ENCODE results near the gene NXPH1.

NXPH1 gene

DNA sequence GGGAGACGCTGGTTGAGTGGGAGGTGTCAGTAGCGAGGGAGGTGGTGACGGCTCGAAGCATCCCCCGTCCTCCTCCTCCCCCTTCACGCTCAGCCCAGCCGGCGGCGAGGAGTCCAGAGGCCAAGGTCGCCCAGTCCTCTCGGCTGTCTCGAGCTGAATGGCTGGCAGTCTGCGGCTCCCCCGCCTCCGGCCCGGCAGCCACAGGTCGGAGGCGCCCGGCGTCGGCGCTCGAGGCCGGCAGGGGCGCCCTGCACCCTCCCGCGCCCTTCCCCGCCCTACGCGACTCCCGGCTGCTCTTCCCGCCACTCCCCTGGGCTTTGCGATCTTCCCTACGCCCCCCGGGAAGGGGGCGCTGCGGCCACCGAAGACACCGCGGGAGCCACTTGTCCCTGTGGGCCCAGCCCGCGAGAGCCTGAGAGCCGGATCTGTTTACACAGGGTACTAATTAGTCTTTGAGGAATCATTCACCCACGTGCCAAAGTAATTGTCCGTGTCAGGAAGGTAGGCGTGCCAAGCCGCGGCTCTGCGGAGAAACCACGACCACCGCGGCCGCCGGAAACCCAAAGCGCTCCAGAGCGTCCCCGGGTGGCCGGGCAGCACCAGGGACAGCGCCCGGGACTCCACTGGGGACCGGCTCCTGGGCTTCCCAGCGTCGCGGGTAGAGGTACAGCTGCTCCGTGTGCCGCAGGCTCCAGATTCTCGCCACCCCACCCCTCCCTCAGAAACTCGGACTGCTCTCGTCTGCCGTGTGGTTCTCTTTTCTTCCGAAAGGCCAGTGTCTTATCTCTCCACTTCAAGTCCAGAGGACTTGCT, at the start of gene NXPH1:
Gene NXPH1 (plus strand): TSS at position 133 of the 813 bp plus-strand sequence.
- DNase-seq (ENCODE audit: low spot score) (peak; percentile 47), ATAC-seq (ENCODE audit: low read depth) (peak; percentile 40; the same call in 2 of the 3 replicates)
- no peak within 1 kb of the TSS for H3K4me3 ChIP-seq (ENCODE audit: severe bottlenecking)

DNA sequence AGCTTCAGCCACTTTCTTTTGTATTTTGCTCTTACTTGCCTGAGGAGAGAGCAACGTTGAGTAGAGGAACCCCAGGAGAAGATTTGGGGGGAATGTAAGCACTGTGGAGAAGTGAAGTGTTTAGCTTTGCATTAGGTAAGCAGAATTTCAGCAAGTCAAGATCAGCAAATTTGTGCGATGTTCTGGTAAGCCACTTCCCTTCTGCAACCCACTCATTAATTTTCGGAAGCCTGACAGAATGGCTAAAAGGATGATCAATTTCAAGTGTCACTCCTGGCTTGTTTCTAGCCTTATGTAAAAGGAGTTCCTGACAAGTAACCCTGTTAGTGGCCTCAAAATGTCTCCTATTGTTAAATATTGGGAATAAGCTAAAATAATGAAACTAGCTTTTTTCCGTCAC, 48.5 kb upstream of the NXPH1 start:
- Histone ChIP-seq H3K36me3 (ENCODE audit: low read depth) (no peaks in the 10 kb centered on the region), H3K4me1 (ENCODE audit: insufficient read depth, poor library complexity, severe bottlenecking) (no peaks in the 10 kb centered on the region), H3K4me3 (ENCODE audit: severe bottlenecking) (no peak overlapping the region), H3K27ac (ENCODE audit: poor library complexity, severe bottlenecking) (no peak overlapping the region), H3K9me3 (ENCODE audit: severe bottlenecking) (no peaks in the 10 kb centered on the region), H3K27me3 (ENCODE audit: insufficient read depth, poor library complexity, severe bottlenecking) (peaks cover 4% of the 10 kb centered on the region)
- TF ChIP-seq, protein P1, sequence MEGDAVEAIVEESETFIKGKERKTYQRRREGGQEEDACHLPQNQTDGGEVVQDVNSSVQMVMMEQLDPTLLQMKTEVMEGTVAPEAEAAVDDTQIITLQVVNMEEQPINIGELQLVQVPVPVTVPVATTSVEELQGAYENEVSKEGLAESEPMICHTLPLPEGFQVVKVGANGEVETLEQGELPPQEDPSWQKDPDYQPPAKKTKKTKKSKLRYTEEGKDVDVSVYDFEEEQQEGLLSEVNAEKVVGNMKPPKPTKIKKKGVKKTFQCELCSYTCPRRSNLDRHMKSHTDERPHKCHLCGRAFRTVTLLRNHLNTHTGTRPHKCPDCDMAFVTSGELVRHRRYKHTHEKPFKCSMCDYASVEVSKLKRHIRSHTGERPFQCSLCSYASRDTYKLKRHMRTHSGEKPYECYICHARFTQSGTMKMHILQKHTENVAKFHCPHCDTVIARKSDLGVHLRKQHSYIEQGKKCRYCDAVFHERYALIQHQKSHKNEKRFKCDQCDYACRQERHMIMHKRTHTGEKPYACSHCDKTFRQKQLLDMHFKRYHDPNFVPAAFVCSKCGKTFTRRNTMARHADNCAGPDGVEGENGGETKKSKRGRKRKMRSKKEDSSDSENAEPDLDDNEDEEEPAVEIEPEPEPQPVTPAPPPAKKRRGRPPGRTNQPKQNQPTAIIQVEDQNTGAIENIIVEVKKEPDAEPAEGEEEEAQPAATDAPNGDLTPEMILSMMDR (IDR thresholded peaks at IDR 0.05; ENCODE audit: poor library complexity, severe bottlenecking): no peak
- no peak for ATAC-seq (ENCODE audit: low read depth)
- no peak for DNase-seq (ENCODE audit: low spot score)

More for the DNA sequence above, at the start of gene NXPH1:
- TF ChIP-seq, protein P1 (IDR thresholded peaks at IDR 0.05; ENCODE audit: poor library complexity, severe bottlenecking): peak; percentile 6
- Histone ChIP-seq H3K9me3 (ENCODE audit: severe bottlenecking) (no peaks in the 10 kb centered on the region), H3K4me1 (ENCODE audit: insufficient read depth, poor library complexity, severe bottlenecking) (no peaks in the 10 kb centered on the region), H3K36me3 (ENCODE audit: low read depth) (no peaks in the 10 kb centered on the region), H3K27me3 (ENCODE audit: insufficient read depth, poor library complexity, severe bottlenecking) (peaks cover 69% of the 10 kb centered on the region), H3K27ac (ENCODE audit: poor library complexity, severe bottlenecking) (no peak within 1 kb of the TSS)

DNA sequence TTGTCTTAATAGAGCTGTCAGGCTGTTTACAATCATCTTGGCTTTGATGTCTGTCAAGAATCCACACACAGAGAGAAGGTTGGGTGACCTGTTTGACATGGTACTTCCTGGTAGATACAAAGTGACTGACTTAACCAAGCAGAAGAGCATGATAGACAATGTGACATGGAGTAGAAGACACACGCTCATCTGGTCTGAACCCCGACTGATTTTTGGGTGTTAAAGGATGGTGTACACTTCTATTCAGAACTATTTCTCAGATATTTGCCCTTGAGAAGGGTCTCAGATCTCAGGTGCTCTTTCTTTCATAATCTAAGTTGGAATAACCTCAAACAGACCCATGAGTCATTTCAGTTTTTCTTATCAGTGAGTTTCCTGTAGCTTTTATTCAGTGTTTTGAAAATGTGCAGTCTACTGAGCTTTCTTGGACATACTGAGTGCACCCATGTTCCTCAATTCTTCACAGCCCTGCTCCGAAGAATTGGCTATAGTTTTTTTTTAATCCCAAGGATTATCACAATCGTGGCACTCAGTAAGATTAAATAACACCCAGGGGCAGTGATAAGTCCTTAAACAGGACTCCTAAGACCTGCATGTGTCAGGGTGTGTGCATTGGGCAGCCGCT, 46.4 kb upstream of the NXPH1 start:
- H3K4me1 ChIP-seq (ENCODE audit: insufficient read depth, poor library complexity, severe bottlenecking): no peaks in the 10 kb centered on the region
- ATAC-seq (ENCODE audit: low read depth): no peak
- TF ChIP-seq, protein P1 (IDR thresholded peaks at IDR 0.05; ENCODE audit: poor library complexity, severe bottlenecking): no peak
- H3K36me3 ChIP-seq (ENCODE audit: low read depth): no peaks in the 10 kb centered on the region
- H3K9me3 ChIP-seq (ENCODE audit: severe bottlenecking): no peaks in the 10 kb centered on the region
- H3K27ac ChIP-seq (ENCODE audit: poor library complexity, severe bottlenecking): no peak overlapping the region
- H3K4me3 ChIP-seq (ENCODE audit: severe bottlenecking): no peak overlapping the region
- DNase-seq (ENCODE audit: low spot score): no peak
- H3K27me3 ChIP-seq (ENCODE audit: insufficient read depth, poor library complexity, severe bottlenecking): peaks cover 4% of the 10 kb centered on the region

DNA sequence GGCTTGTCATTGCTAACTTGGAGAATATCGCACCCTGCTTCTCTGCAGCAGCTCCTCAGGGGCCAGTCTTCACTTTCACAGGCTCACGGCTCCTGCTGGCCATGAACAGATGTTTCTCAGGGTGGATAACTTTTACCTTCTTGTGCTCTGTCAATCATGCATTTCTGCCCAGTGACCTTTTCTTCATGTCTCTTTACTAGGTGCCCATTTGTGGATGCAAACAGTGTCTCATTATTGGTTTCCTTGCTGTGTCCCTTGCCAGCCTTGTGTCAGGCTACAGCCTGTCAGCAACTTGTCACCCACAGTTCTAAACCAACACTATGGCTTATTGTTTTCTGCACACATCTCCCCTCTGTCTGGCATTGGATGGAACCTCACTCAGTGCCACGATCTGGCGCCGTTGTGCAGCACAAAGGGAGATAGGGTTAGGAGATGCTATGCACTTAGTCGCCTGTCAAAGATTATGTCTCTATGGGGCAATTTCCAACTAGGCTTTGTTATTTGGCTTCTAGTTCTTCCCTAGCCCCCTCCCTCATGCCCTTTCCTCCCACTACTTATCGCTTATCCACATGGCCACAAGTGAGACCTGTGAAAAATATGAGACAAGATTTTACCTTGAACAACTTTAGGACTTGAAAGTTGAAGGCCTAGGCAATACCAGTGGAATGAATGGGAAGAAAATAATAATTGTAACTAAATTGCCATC, 45.7 kb upstream of the NXPH1 start:
- DNase-seq (ENCODE audit: low spot score) (no peak), ATAC-seq (ENCODE audit: low read depth) (no peak)
- Histone ChIP-seq H3K4me1 (ENCODE audit: insufficient read depth, poor library complexity, severe bottlenecking) (no peaks in the 10 kb centered on the region), H3K9me3 (ENCODE audit: severe bottlenecking) (no peaks in the 10 kb centered on the region), H3K27me3 (ENCODE audit: insufficient read depth, poor library complexity, severe bottlenecking) (peaks cover under 1% of the 10 kb centered on the region), H3K36me3 (ENCODE audit: low read depth) (no peaks in the 10 kb centered on the region), H3K4me3 (ENCODE audit: severe bottlenecking) (no peak overlapping the region), H3K27ac (ENCODE audit: poor library complexity, severe bottlenecking) (no peak overlapping the region)
- TF ChIP-seq, protein P1 (IDR thresholded peaks at IDR 0.05; ENCODE audit: poor library complexity, severe bottlenecking): no peak
